Measurements from ENCODE around the gene TRIM28.
"Not testable (repeated sequence)": the region's sequence is repeated elsewhere in the genome, so short reads cannot be mapped to it uniquely, and the experiment has no call there.

Gene TRIM28

GRCh38 chr19:58562122-58563033 is 18.5 kb downstream of the TRIM28 start:
- DNase-seq, result no peak

- no peak for DNase-seq
These were observed 19.2 kb downstream of the TRIM28 start for GRCh38 chr19:58563034-58563573.

- no peak for DNase-seq
These were observed 20.0 kb downstream of the TRIM28 start for GRCh38 chr19:58563823-58564222.

GRCh38 chr19:58566989-58567388 is 23.1 kb downstream of the TRIM28 start:
- DNase-seq, result no peak

- DNase-seq, result no peak
These were observed 24.7 kb downstream of the TRIM28 start for GRCh38 chr19:58568453-58569130.

- no peak for DNase-seq
These were observed 25.5 kb downstream of the TRIM28 start for GRCh38 chr19:58569191-58569942.

- no peak for DNase-seq
These were observed 26.2 kb downstream of the TRIM28 start for GRCh38 chr19:58569943-58570670.

- no peak for DNase-seq
These were observed 27.1 kb downstream of the TRIM28 start for GRCh38 chr19:58570770-58571574.

- DNase-seq, result no peak
These were observed 27.7 kb downstream of the TRIM28 start for GRCh38 chr19:58571575-58571947.

GRCh38 chr19:58572026-58572817 is 28.4 kb downstream of the TRIM28 start:
- no peak for DNase-seq

GRCh38 chr19:58572818-58573657 is 29.2 kb downstream of the TRIM28 start, which contains the start of gene MZF1:
MZF1 (minus strand) TSS chr19:58573335; CDS start chr19:58571389, 1,946 bp downstream.
- DNase-seq, result no peak

- no peak for DNase-seq
These were observed 29.8 kb downstream of the TRIM28 start for GRCh38 chr19:58573658-58574164.

- no peak for DNase-seq
These were observed 31.5 kb downstream of the TRIM28 start for GRCh38 chr19:58575183-58576041.

GRCh38 chr19:58577581-58577980 is 33.7 kb downstream of the TRIM28 start:
- DNase-seq, result not testable (repeated sequence)

- DNase-seq, result no peak
These were observed 34.4 kb downstream of the TRIM28 start for GRCh38 chr19:58578012-58578925.

- DNase-seq, result no peak
These were observed 35.7 kb downstream of the TRIM28 start for GRCh38 chr19:58579473-58580142.
